ENCODE data around the gene HHLA2.

Gene HHLA2

DNA sequence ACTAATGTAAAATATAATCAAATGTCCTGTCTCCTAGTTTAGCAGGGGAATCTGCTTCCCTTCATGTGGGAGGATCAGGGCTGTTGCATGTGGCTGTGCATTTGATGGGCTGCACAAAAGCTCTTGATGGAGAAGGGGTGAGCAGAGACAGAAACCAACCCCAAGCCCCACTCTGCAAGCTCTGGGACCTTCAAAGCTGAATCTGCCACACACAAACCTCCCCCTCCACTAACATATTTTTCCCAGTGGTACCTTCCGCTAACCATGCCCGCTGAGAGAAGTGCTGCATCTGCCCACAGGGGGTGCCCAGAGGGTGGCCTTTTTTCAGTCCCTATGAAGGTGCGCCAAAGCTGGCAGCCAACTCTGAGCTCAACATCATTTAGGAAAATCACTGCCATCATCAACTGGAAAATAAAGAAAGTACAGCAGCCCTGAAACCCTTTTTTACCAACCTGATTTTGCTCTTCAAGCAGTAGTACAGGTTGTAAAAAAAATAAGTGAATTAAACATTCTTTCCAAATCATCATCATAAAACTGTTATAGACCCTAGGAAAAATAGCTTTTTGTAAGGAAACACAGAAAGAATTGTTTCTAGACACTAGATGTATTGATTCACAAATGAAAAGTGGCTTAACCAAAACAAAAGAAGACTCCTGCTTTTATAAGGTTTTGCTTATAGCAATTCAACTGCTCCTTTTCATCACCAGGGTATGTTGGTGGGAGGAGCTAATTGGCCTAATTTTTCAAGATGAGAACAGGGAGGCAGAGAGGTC is 97.0 kb downstream of the HHLA2 start:
- peaks cover 17% of the 10 kb centered on the region for H3F3A ChIP-seq (ENCODE audit: insufficient read depth, low read length)
- H3K36me3 ChIP-seq (replicated peaks; ENCODE audit: insufficient read depth, low read length): no peaks in the 10 kb centered on the region
- no peak for TF ChIP-seq EZH2 (optimal IDR thresholded peaks at IDR 0.05; ENCODE audit: low read depth, low read length)
- TF ChIP-seq EZH2phosphoT487 (IDR thresholded peaks at IDR 0.05; ENCODE audit: low read length): no peak
- no peak for TF ChIP-seq CTCF (IDR thresholded peaks at IDR 0.05; ENCODE audit: low read length)
- no peak overlapping the region for H3K27ac ChIP-seq (ENCODE audit: low read length)
- no peaks in the 10 kb centered on the region for H4K20me1 ChIP-seq (ENCODE audit: insufficient read depth, low read length)
- H3K79me2 ChIP-seq (ENCODE audit: low read length): no peaks in the 10 kb centered on the region
- no peak overlapping the region for H2AFZ ChIP-seq (ENCODE audit: low read length)
- no peak for DNase-seq
- H3K4me1 ChIP-seq (ENCODE audit: low read length): peaks cover 15% of the 10 kb centered on the region
- H3K4me3 ChIP-seq (ENCODE audit: low read length): no peak overlapping the region
- no peak overlapping the region for H3K4me2 ChIP-seq (ENCODE audit: low read depth, low read length)
- H3K9ac ChIP-seq (ENCODE audit: low read length): no peak overlapping the region
- H3K9me3 ChIP-seq (replicated peaks; ENCODE audit: insufficient read depth, low read length): no peaks in the 10 kb centered on the region
- H3K27me3 ChIP-seq (replicated peaks; ENCODE audit: insufficient read depth, low read length): no peaks in the 10 kb centered on the region
- H3K9me2 ChIP-seq (replicated peaks; ENCODE audit: insufficient read depth, low read length): no peaks in the 10 kb centered on the region

GRCh38 chr3:108394016-108394415 is 97.7 kb downstream of the HHLA2 start:
- Histone ChIP-seq H3K27ac (ENCODE audit: low read length) (no peak overlapping the region), H2AFZ (ENCODE audit: low read length) (no peak overlapping the region), H3K4me1 (ENCODE audit: low read length) (peaks cover 15% of the 10 kb centered on the region), H3K4me2 (ENCODE audit: low read depth, low read length) (no peak overlapping the region), H3K27me3 (replicated peaks; ENCODE audit: insufficient read depth, low read length) (no peaks in the 10 kb centered on the region), H3K9me2 (replicated peaks; ENCODE audit: insufficient read depth, low read length) (no peaks in the 10 kb centered on the region), H3K9me3 (replicated peaks; ENCODE audit: insufficient read depth, low read length) (no peaks in the 10 kb centered on the region), H4K20me1 (ENCODE audit: insufficient read depth, low read length) (no peaks in the 10 kb centered on the region), H3F3A (ENCODE audit: insufficient read depth, low read length) (peaks cover 11% of the 10 kb centered on the region), H3K36me3 (replicated peaks; ENCODE audit: insufficient read depth, low read length) (no peaks in the 10 kb centered on the region), H3K4me3 (ENCODE audit: low read length) (no peak overlapping the region), H3K9ac (ENCODE audit: low read length) (no peak overlapping the region), H3K79me2 (ENCODE audit: low read length) (no peaks in the 10 kb centered on the region)
- TF ChIP-seq EZH2 (optimal IDR thresholded peaks at IDR 0.05; ENCODE audit: low read depth, low read length) (no peak), EZH2phosphoT487 (IDR thresholded peaks at IDR 0.05; ENCODE audit: low read length) (no peak), CTCF (IDR thresholded peaks at IDR 0.05; ENCODE audit: low read length) (no peak)
- DNase-seq: no peak

- Histone ChIP-seq H3K4me1 (ENCODE audit: low read length) (peaks cover 9% of the 10 kb centered on the region), H4K20me1 (ENCODE audit: insufficient read depth, low read length) (no peaks in the 10 kb centered on the region), H3K9ac (ENCODE audit: low read length) (no peak overlapping the region), H3K4me2 (ENCODE audit: low read depth, low read length) (no peak overlapping the region), H3F3A (ENCODE audit: insufficient read depth, low read length) (peaks cover 5% of the 10 kb centered on the region), H3K9me3 (replicated peaks; ENCODE audit: insufficient read depth, low read length) (no peaks in the 10 kb centered on the region), H3K79me2 (ENCODE audit: low read length) (no peaks in the 10 kb centered on the region), H3K9me2 (replicated peaks; ENCODE audit: insufficient read depth, low read length) (no peaks in the 10 kb centered on the region), H3K4me3 (ENCODE audit: low read length) (no peak overlapping the region), H3K27ac (ENCODE audit: low read length) (no peak overlapping the region), H3K27me3 (replicated peaks; ENCODE audit: insufficient read depth, low read length) (no peaks in the 10 kb centered on the region), H2AFZ (ENCODE audit: low read length) (no peak overlapping the region), H3K36me3 (replicated peaks; ENCODE audit: insufficient read depth, low read length) (no peaks in the 10 kb centered on the region)
- TF ChIP-seq EZH2 (optimal IDR thresholded peaks at IDR 0.05; ENCODE audit: low read depth, low read length): no peak
- no peak for TF ChIP-seq EZH2phosphoT487 (IDR thresholded peaks at IDR 0.05; ENCODE audit: low read length)
- no peak for TF ChIP-seq CTCF (IDR thresholded peaks at IDR 0.05; ENCODE audit: low read length)
- DNase-seq: no peak
Observed at GRCh38 chr3:108394563-108394962, 98.2 kb downstream of the HHLA2 start.

Data from MM.1S (cell line).